Amniotic epithelial cell (primary cell): ENCODE measurements around the gene TNKS2.
"Not testable (repeated sequence)": the region's sequence is repeated elsewhere in the genome, so short reads cannot be mapped to it uniquely, and the experiment has no call there.

Experiments used
- DNase-seq: peaks from one replicate; pipeline ENCODE4 v3.0.0-alpha.2; 2010; ENCODE audit warnings: low read depth

TNKS2 gene

DNA sequence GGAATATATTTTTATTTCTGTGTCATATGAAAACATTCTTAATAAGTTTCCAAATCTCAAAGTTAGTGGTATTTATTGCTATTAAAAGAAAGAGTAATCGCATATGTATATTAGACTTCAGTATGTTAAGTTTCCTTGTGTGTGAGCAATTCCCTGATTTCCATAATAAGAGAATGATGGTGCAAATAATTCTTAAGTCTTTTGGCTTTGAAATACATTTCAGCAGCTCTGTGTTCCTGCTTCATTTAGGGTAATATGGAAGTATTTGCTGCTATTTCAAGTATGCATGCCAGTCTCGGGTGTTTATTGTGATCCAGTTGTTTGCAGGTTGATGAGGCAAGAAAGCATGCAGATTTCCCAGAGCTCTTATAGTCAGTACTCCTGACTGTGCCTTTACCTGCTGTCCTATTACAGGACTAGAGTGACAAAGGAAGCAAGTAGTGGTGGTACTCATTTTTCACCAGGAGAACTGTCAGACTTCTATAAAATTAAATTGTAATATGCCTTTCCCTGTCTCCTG is 67.4 kb downstream of the TNKS2 start:
- no peak for DNase-seq

DNA sequence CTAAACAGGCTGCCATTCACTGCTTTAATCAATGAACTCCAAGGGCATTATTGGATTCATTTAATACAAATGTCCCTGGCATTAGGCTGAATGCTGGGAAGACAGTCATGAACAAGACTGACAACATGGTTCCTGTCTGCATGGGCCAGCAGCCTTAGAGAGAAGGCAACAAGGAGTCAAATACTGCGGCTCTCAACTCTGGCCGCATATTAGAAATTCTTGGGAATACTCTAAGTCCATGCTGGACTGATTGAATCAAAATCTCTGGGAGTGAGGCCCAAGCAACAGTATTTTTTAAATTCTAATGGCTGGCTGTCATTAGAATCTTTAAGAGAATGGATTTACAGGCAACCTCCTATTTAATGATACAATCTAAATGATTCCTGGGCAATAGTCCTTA is 76.9 kb downstream of the TNKS2 start:
- DNase-seq: no peak

DNA sequence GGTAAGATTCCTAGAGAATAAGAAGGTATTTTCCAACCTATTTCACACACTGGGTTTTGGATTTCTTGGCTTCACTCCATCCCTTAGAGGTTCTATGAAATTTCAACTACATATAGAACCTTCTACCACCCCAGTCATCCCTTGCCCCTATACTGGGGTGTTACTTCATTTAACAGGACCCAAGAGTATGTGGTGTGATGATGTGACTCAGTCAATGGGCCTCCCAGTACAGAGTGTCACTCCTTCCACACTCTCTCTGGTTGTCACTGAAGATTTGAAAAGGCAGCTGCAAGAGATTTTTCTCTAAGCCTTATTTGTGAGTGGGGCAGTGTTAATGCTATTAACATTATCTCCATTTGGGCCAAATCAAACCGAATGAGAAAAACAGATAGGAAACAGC is 77.6 kb downstream of the TNKS2 start:
- DNase-seq: no peak

DNA sequence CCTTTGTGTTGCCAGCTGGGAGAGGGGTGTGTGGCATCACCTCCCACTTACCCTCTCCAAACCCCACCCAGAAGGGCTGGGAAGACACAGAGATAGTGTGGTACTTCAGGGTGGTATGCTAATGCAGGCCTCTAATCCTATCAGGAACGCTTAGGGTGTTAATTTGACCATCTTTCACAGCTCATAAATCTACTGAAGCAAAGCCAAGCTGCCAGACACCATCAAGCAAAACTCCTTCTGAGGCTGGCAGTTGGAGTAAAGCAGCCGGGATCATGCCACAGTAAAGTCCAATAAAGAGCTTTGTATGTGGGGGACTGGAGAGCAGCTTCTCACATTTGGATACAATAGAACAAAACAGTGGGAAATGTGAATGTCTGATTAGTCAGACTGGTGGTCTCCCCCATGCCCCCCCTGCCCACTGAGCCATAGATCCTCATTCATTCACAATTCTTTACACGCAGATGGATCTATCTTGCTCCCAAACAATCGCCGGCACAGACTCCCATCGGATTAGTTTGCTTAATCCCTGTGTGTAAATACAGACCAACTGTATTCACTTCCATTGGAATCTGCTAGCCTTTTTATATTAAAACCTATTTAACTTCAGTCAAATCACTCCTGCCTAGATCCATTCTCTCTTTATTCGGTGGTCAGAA is 81.4 kb downstream of the TNKS2 start:
- no peak for DNase-seq

DNA sequence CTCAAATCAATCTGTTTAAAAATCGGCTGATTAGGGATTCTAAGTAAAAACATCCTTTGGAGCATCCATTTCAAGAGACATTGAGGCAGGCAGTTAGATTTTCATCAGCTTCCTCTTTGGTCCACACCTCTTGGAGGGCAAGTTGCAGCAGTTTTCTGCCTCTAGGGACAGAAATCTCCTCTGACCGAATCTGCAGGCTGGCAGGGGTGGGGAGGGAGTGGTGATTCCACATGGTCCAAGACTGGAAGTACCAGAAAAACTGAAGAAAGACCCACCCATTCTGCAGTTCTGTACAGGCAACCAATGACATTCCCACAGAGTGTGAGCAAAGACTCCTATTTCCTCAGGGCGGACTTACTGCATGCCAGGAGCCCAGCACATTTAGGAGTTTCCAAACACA is 82.1 kb downstream of the TNKS2 start:
- no peak for DNase-seq

DNA sequence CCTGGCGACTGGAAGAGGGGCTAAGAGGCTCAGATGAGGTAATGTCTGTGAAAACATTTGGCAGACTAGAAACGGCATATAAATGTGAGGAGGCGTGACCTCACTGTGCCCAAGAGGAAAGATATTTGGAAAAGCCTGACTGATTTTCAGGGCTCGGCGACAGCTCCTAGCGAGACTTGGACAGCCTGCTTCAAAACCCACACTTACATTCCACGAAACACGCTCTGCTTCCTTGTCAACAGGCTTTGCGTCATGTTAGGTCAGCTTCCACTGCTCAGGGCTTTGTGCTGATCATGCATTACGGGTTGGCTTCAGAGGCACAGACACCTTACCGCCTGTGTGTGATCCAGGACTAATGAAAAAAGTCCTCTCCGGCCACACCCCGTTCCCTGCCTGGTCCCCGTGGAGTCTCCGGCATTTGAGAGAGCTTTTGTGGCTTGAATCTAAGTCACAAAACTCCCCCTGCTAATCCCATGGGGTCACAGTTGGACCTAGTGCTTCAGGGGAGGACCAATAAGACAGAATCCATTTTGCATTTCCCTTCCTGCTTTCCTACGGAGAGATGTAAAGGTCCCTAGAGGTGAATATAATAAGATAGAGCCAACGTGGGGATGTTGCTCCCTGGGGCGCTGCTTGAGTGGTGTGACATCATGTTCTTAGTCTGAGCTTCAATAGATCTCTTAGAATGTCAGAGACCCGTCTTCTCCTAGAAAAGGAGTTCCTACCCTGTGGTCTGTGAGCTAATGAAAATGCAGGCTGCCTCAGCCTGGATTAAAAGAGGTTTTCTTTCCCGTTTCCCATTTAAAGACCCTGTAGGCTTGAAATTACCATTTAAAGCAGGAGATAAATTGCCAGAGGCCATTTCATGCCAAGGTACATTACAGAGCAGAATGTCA is 85.6 kb downstream of the TNKS2 start:
- peak; percentile 75 for DNase-seq

DNA sequence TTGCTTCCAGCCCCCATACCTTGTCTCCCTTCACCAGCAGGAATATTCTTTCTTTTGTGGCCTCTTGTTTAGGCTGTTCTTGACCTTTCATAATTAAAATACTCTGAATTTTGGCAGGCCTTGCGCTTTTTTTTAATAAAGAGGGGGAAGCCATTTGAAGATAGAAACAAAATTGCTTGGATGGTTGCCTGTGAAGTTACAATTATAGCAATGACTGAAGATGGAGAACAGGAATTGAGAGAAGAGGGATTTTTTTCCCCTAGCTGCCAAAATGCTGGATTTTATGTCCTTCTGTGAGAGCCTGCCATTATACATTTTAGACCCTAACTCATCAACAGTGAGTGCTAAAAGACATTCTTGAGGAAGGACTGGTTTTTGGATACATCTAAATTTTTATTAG is 86.3 kb downstream of the TNKS2 start:
- no peak for DNase-seq

DNA sequence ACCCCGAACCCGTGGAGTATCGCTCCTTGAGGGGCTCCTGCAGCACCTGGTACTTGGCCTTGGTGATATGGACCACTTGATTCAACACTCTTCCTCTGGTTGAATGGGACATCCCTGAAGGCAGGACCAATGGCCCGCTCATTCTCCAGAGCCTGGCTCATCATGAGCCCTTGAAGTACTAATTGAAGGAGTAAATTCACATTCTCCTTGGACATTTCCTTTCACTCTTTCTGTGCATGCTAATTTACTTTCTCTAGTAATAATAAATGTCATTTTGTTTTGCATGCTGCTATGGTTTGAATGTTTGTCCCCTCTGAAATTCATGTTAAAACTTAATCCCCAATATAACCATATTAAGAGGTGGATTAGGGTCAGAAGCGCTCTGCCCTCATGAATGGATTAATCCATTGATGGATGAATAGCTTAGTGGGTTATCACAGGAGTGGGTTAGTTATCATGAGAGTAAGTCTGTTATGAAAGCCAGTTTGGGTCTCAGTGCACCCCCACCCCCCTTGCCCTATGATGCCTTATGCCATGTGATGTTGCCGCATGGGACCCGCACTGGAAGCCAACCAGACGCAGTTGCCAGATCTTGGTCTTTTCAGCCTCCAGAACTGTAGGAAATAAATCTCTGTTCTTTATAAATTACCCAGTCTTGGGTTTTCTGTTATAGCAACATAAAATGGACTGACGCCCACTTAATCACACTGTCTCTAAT is 87.3 kb downstream of the TNKS2 start:
- no peak for DNase-seq

DNA sequence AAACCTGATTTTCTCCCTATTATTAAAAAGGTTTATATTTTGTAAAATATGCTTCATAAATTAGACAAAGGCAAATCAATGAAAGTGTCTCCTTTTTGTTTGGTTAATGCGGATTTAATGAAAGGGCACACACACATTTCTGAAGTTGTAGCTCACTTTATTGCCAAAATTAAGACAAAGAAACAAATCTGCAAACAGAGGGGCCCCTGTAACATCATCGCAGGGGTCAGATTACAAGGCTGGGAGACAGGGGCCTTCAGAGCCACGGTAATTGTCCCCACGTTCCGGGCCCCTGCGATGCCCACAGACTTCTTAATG is 88.7 kb downstream of the TNKS2 start:
- no peak for DNase-seq

DNA sequence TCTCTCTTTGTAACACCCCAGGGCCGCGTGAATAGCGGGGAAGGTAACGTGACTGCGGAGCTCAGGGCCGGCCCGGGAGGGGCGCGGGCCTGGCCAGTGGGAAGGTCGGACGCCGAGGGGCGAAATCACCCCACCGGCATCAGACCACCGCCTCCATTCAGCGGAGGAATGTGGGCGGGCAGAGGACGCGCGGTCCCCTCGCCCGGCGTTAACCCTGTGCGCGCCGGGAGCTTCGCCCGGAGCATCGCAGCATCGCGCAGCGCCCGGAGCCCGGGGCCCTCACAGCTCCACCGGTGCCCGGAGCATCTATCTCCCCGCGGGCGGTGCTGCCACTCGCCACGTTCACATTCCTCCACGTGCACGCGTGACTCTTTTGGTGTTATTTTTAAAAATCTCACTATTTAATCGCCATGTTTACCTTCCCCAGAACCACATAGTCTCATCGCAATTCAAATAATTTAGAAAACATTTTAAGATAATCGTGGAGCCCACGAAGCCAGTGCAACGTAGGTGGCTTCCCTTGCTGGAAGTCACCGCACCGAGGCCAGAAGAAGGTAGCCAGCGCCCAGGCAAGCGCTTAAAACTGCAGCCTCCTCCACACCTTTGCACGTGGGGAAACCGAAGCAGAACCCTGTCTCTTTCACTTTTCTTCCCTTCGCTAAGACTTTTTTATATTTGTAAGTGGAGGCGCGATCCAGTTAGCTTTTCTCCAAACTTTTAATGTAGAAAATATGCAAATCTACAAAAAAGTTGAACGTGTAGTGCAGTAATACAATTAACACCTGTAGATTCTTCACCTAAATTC is 89.2 kb downstream of the TNKS2 start:
- DNase-seq: peak; percentile 39

DNA sequence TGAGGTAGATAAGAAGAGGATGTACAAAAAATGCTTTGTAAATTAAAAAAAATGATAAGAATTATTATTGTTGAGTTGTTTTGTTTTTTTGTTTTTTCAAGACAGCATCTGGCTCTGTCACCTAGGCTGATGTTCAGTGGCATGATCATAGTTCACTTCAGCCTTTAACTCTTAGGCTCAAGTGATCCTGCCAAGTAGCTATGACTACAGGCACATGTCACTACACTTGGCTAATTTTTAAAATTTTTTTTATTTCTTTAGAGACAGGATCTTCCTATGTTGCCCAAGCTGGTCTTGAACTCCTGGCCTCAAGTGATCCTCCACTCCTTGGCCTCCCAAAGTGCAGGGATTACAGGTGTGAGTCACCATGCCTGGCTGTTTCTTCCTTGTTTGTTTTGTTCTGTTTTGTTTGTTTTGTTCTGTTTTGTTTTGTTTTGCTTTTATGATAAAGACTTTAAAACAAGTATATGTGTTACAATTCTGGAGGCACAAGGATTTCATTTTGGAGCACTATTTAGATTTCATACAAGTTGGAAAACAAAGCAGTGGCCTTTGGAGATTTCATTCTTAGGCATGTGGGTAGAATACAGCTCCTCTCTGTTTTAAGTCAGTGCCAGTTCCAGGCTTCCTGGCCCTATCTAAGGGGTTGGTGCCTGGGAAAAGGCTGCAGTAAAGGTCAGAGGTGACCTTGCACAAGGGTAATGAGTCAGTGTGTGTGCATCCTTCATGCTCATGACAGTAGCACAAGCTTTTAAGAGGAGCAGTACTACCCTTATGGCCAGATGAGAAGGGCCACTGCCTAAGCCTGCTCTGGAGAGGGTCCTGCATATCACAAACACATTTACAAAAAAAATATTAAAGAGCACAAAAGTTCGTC is 93.1 kb downstream of the TNKS2 start:
- DNase-seq: peak; percentile 97

DNA sequence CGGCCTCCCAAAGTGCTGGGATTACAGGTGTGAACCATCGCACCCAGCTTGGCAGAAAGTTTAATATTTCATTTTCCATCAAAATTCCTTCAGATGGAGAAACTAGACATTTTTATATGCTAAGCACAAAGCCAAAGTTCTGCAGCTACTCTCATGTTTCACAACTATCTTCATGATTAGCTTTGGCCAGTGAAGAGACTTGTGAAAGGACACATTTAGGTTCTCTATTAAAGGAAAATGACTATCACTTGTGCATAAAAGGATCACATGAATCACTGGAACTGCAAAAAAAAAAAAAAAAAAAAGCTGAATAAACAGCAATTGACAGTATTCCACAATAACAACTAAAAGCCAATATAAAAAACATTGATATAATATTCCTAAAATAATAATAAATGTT is 94.8 kb downstream of the TNKS2 start:
- DNase-seq: no peak

DNA sequence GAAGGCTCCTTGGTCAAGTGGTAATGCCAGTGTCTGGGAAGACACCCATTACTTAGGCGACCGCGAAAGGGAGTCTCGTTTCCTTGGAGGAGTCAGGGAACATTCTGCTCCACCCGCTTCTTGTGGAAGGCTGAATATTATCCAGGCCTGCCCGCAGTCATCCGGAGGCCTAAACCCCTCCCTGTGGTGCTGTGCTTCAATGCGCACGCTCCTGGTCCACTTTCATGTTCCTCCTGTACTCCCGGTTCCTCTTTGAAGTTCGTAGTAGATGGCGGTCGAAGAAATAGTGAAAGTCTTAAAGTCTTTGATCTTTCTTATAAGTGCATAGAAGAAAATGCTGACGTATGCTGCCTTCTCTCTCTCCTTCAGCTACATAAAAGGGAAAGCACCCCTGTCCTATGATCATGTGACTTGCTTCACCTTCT is 96.0 kb downstream of the TNKS2 start:
- not testable (repeated sequence) for DNase-seq

DNA sequence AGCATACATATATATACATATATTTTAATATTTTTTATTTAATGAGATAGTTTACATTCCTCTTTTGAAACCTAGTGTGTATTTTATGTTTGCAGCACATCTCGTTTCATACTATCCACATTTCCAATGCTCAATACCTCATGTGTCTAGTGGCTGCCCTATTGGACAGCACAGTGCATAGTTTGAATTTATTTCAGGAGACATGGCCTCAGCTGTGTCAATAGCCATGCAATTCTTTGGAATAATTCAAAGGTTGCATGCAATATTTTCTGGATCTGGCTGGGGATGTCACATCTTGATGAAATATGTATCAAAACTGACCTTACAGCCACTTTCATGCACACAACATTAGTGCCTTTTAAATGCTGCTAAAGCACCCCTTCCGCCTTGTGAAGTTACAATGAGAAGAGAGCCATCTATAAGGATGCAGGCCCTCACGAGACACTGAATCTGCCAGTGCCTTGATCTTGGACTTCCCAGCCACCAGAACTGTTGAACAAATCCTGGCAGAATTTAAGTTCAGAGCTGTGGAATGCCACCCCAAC is 98.1 kb downstream of the TNKS2 start:
- DNase-seq: no peak

DNA sequence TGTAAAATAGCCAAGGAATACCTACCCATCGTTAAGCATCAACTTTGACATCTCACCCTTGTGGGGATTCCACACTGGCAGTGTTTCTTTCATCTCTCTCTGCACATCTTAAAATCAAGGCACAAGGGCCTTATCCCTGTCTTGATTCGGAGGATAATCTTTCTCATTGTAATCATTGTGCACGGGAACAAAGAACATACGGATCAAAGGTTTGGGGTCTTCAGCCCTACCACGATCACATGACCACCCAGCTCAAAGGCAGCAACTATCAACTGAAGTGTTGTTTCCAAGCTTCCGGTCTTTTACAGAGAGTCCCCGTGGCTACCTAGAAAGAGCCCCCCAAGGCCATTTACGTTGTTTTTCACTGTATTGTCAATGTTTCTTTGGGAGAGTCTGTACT is 99.2 kb downstream of the TNKS2 start:
- no peak for DNase-seq

DNA sequence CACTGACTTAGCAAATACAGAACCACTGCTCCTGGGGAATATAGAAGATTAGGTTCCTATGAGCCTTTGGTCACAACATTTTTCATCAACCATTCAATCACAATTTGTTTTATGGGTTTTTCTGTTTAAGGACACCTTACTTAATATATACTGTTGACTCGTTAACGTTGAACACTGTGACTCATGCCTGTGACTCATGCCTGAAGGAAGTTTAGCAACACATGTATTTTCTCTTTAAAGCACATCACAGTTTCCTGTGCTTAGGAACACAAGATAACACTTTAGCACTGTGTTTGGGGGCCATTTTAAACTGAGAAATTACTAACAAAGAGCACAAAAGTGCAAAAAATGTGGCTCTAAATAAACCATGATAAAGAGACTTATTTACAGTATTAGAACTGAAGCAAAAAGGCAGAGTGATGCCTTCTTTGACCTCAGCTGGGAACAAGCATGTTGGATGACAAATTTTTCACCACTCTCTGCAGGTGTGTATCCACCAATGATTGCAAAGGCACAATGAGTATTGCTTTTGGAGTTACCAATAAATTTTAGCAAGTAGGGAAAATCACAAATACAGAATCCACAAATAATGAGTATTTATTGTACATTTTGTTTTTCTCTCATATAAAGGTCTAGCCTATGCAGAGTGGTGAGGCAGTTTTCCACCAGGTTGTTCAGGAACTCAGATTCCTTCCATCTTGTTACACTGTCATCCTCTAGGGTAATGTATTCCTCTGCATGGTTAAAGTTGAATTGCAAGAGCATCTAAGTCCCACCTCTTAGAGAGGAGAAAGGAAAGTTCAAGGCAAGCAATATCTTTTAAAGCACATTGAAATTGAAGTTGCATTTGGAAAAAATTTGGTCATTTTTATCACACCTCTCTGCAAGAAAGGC is 103.8 kb downstream of the TNKS2 start:
- peak; percentile 94 for DNase-seq

DNA sequence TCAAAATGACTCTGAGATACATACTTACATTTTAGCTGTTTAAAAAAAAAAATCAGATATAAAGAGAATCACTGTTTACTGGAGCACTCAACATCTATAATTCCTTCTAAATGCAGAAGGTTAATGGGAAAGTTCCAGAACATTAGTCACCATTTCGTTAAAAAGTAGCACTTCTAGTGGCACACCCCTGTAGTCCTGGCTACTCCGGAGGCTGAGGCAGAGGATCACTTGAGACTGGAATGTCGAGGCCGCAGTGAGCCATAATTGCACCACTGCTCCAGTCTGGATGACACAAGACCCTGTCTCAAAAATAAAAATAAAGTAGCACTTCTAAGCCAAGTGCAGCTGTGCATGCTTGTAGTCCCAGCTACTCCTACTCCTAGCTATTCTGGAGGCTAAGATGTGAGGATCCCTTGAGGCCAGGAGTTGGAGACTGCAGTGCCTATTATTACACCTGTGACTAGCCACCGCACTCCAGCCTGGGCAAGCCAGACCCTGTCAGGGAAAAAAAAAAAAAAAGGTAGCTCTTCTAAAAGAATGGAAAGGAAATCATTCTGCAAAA is 108.9 kb downstream of the TNKS2 start:
- no peak for DNase-seq

DNA sequence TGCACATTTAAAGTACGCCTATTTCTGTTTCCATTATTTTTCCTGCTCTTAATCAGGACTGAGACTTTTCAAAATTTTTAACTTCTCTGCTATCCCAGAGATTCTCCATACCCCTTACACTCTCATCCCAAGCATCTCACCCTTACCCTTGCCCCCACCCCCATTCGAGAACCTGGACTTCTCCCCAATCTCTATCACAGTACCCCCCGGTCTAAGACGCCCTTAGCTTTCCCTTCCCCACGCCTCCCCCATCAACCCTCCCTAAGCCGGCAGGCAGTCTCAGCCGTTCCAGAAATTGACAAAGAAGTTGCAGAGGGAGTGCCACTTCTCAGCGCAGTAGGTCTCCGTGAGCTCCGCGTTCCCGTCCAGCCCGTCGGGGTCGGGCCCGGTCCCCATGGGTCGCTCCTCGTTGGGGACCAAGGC is 109.7 kb downstream of the TNKS2 start:
- DNase-seq: no peak
